ENCODE results near the gene TRHDE.

TRHDE gene

DNA sequence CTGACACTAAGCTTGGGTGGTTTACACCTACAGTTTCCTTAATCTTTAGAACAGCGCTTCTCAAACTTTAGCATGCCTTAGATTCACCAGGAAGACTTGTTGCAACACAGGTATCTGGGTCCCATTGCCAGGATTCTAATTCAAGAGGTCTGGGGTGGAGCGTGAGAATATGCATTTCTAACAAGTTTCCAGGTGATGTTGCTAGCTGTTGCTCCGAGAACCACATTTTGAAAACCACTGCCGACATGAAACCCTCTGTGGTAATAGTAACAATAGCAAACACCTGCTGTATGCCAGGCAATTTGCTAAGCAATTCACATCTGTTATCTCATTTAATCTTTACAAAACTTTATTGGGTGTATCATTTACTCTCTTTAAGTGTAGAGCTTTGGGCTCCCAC is 58.6 kb downstream of the TRHDE start:
- DNase-seq, result no peak

DNA sequence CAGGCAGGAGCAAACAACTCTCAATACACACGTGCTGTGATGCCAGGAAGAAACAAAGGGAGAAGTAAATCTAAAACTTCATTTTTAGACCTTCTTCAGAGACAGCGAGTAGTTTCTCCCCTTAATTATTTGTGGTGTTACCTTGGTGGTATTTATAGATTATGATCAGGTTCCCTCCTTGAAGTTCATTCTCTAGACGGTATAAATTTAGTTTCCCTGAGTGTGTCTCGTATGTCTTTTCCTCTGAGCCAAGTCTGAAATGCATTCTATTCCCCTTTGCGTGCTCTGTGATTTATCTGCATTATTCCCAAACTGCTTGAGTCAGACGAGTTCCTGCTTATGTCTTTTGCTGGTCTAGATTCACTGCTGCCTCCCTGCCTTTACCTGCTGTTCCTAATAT is 65.2 kb downstream of the TRHDE start:
- no peak for DNase-seq

DNA sequence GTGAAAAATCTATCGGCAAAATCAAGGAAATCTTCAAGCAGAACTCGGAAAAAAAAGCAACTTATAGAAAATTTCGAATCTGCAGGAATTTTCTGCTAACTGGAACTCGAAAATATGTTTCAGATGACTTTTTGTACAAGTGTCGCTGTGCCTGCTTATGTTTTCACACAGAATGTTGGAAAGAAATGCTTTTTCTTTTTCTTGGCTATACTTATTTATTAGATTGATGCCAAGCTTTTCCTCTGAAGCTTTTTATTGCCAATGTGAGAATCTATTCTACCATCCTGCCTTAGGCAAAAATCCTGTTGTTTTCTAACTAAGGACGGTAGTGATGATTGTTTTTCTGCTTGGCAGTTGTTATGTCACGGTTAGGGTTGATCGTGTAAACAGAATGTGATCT is 65.8 kb downstream of the TRHDE start:
- DNase-seq, result no peak

DNA sequence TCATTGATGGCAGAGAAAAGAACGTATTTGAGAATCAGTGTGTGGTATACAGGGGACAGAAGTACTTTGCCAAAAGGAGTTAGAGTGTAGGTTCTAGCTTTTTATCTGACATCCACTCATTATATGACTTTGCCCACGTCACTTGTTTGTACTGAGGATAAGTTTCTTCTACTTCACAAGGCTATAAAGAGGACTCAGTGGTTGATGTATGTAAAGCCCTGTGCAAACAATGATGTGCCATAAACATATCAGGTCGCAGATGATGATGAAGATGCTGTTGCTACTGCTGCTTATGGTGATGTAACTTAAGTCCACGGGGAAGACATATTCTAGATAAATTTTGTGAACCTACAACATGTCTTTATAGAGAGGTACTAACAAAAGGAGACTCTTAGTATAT is 66.3 kb downstream of the TRHDE start:
- DNase-seq, result no peak

DNA sequence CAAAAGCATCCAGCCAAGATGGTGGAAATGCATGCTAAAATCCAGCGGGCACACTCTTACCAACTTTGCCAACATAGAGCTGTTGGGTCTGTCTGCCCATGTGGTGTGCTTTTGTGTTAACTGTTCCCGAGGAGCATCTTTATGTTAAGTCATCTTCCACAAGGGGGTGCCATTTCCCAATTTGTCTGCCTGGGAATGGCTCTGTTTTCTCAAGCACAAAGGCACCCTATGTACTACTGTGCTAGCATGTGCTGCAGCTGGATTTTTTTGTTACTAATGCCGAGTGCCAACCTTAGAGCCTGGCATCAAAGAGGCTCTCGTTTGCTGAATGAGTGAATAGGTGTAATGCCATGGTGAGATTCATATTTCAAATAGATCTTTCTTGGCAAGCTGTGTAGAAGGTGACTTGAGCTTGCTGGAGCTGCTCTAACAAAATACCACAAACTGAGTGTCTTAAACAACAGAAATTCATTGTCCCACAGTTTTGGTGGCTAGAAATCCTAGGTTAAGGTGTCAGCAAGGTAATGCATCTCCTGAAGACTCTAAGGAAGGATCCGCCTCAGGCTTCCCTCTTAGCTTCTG is 74.3 kb downstream of the TRHDE start:
- DNase-seq, result peak; percentile 94

DNA sequence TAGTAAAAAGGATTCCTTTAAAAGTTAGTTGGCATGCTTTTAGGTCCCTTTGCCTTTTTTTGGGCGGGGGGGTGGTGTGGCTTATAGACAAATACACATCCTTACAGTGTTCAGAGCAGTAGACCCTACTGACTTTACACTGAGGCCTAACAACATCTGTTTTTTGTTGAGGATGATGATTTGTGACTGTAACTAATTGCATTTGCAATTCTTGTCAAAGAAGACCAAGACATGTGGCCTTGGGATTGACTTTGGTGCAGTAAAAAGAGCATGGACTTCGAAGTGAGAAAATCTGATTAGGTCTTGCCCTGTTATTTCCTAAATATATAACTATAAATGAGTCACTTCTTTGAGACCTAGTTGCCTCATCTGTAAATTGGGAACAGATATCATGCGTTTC is 77.3 kb downstream of the TRHDE start:
- peak; percentile 45 for DNase-seq

GRCh38 chr12:72359416-72359815 is 87.2 kb downstream of the TRHDE start:
- DNase-seq, result no peak

GRCh38 chr12:72365151-72365550 is 93.0 kb downstream of the TRHDE start:
- no peak for DNase-seq

DNA sequence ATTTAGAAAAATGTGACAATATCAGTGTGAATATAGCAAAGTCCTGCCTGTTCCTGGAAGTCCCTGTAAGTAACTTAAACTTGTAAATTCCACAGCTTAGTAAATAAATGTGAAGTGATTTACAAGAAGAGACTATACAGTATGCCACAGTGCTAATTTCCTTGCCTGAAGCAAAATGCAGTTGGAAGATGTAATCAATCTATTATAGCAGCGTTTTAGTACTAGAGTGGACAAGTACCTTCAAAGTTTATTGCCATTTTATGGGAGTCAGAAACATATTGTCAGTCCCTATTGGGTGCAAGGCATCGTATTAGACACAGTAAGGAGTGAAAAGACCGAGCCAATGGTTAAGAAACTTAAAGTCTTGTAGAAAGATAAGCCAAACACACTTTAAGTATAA is 94.1 kb downstream of the TRHDE start:
- DNase-seq, result no peak

DNA sequence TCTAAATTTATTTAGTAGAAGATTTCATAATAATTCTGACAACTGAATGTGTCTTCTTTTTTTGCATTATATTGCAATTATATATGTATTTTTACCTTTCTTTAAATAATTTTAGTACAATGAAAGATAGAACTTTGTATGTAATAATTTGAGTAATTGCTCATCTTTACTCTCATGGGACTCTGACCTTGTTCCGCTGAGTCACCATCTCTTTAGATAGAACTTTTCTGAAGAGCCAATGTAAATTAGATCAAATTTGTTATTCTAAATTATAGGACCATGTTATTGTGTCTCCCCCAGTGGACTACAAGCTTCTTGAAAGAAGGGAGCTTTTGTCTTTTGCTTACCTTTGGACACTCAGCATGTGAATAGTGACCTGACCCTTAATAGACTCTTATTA is 96.1 kb downstream of the TRHDE start:
- DNase-seq, result no peak

GRCh38 chr12:72368719-72369422 is 96.7 kb downstream of the TRHDE start:
- no peak for DNase-seq

GRCh38 chr12:72369423-72369959 is 97.3 kb downstream of the TRHDE start:
- DNase-seq, result no peak

DNA sequence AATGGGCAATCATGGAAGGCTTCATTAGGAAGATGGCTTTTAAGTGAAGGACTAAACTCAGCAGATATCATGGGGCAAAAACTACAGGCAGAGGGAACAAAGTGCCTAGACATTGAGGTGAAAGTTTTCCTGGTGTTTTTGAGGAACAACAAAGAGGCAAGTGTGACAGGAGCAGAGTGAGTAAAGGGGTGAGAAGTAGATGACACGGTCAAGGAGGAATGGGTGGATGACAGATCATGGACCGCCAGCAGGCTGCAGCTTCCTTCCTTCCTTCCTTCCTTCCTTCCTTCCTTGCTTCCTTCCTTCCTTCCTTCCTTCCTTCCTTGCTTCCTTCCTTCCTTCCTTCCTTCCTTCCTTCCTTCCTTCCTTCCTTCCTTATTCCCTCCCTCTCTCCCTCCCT is 108.3 kb downstream of the TRHDE start:
- no peak for DNase-seq

- no peak for DNase-seq
Measured at GRCh38 chr12:72388322-72388721, 116.2 kb downstream of the TRHDE start.

DNA sequence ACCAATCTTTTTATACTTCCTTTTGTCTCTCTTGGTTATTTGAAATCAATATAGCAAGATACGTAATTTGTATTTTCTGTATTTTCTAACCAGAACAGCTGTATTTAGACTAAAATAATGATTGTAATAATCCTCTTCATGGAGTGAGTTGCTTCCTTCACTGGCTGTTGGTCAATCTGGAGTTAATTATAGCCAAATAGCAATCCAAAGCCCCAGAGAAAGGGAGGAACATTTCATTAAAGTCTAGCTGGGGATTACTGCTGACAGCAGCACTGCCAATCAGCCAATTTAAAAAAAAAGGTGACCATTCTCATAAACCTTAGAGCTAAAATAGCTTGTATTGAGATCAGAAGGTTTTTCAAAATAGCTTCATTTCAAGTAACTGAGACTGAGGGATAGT is 118.0 kb downstream of the TRHDE start:
- DNase-seq, result peak; percentile 68

- no peak for DNase-seq
Measured at GRCh38 chr12:72406111-72406510, 133.9 kb downstream of the TRHDE start.

GRCh38 chr12:72432037-72432604 is 160.0 kb downstream of the TRHDE start:
- DNase-seq, result no peak

DNA sequence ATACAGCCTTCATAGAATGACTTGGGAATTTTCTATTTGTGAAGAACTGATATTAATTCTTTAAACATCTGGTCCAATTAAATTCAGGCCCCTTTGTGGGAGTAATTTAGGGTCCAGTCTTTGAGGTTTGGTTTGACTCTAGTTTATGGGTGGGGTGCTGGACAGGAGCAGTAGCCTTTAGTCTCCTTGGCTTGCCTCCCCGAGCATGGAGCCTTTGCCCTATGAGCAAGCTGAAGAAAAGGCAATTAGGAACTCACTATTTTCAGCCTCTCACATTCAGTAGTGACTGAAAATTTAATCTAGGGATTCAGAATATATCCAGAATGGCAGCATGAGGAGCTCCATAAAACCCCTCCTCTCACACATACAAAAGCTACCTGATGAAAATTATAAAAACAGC is 161.1 kb downstream of the TRHDE start:
- DNase-seq, result no peak

DNA sequence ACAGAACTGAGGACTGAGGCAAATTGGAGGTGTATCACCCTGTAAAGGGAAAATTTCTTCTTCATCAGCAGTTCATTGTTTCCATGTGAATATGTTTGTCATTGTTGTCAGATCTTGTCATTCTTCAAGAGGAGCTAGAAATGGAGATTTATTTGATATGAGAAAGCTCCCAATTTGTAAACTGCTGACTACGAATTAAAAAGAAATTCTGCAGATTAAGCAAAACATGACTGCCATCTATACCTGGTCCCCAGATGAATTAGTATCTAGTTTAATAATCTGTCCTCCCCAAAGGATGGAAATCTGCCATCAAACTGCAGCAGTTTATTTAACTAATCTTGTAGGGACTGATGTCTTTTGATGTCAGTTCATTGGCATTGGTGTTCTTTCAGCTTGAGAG is 162.8 kb downstream of the TRHDE start:
- no peak for DNase-seq

DNA sequence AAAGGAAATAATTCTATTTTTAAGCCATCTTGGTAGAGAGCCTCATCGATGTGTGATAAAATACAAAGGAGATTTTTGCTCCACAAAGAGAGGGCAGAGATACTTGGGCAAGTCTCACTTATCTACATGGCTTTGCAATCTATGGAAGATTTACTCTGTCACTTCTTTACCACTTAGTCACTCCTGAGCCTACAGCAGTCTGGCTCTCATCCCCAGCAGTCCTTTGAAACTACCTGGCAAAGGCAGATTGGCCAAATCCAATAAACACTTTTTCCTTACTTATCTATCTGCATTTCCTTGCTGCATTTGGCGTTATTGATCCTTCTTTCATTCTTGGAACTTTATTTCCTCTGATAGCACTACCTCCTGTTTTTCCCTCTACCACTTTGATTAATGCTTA is 170.0 kb downstream of the TRHDE start:
- DNase-seq, result peak; percentile 61

- no peak for DNase-seq
Measured at GRCh38 chr12:72444125-72444524, 172.0 kb downstream of the TRHDE start.

- peak; percentile 49 for DNase-seq
Measured at GRCh38 chr12:72444566-72444965, 172.4 kb downstream of the TRHDE start.

- no peak for DNase-seq
Measured at GRCh38 chr12:72448089-72448488, 175.9 kb downstream of the TRHDE start.

GRCh38 chr12:72448805-72449204 is 176.6 kb downstream of the TRHDE start:
- no peak for DNase-seq

DNA sequence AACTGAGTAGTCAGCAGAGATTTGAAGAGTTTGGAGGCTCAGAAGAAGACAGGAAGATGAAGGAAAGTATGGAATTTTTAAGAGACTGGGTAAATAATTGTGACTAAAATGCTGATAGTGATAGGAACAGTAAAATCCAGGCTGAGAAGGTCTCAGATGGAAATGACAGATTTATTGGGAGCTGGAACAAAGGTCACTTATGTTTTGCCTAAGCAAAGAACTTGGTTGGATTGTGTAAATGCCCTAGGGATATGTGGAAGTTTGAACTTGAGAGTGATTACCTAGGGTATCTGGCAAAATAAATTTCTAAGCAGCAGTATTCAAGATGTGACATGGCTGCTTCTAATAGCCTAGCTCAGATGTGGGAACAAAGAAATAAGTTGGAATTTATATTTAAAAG is 180.9 kb downstream of the TRHDE start:
- DNase-seq, result no peak
